ENCODE results near the gene PTPN12. TPM values are rescaled to one million over a fixed set of nuclear protein-coding genes. Genes with fewer than 3 reads are reported as not detected.

PTPN12 gene
- total RNA-seq, 1 experiment from 2014 or later: 82.1 TPM

DNA sequence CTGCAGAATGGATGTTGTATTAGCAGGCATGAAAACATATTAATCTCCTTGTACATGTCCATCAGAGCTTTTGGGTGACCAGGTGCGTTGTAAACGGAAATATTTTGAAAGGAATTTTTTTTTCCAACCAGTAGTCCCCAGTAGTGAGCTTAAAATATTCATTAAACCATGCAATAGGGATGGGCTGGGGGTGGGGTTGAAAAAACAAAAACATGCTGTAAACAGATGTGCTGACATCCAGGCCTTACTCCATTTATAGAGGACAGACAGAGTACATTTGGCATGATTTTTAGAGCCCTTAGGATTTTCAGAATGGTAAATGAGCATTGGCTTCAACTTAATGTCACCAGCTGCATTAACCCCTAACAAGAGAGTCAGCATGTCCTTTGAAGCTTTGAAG is 50.2 kb downstream of the PTPN12 start:
- no peak overlapping the region for H3K4me3 ChIP-seq (ENCODE audit: low read depth in 2 of 2, low read length in 2 of 2)
- BruUV-seq (replicated peaks): no TSS peak

DNA sequence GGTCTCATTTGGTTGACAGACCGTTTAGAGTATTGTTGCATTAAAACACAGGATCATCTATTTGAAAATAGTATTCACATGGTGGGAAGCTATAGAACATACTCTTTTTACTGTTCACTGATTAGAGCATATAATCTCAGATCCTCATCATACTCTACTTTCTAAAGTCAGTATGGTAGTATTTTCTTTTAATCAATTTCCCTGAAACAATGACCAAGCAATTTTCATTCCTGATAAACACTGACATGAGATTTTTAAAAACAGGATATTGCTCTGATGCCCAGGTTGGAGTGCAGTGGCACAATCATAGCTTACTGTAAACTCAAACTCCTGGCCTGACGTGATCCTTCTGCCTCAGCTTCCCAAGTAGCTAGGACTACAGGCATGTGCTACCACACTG is 63.9 kb downstream of the PTPN12 start:
- in situ Hi-C loops (cut with HindIII; ENCODE audit: low pct_unique_long_range_greater_than_20kb, low sequenced_read_pairs) (no loop called here), intact Hi-C loops (cut with micrococcal nuclease; ENCODE audit: unreplicated experiment) (no loop called here)
- no peak overlapping the region for H3K27ac ChIP-seq (ENCODE audit: low read length)

More for the DNA sequence above, 50.2 kb downstream of the PTPN12 start:
- in situ Hi-C loops (cut with HindIII; ENCODE audit: low pct_unique_long_range_greater_than_20kb, low sequenced_read_pairs): no loop called here
- TF ChIP-seq, protein P1, sequence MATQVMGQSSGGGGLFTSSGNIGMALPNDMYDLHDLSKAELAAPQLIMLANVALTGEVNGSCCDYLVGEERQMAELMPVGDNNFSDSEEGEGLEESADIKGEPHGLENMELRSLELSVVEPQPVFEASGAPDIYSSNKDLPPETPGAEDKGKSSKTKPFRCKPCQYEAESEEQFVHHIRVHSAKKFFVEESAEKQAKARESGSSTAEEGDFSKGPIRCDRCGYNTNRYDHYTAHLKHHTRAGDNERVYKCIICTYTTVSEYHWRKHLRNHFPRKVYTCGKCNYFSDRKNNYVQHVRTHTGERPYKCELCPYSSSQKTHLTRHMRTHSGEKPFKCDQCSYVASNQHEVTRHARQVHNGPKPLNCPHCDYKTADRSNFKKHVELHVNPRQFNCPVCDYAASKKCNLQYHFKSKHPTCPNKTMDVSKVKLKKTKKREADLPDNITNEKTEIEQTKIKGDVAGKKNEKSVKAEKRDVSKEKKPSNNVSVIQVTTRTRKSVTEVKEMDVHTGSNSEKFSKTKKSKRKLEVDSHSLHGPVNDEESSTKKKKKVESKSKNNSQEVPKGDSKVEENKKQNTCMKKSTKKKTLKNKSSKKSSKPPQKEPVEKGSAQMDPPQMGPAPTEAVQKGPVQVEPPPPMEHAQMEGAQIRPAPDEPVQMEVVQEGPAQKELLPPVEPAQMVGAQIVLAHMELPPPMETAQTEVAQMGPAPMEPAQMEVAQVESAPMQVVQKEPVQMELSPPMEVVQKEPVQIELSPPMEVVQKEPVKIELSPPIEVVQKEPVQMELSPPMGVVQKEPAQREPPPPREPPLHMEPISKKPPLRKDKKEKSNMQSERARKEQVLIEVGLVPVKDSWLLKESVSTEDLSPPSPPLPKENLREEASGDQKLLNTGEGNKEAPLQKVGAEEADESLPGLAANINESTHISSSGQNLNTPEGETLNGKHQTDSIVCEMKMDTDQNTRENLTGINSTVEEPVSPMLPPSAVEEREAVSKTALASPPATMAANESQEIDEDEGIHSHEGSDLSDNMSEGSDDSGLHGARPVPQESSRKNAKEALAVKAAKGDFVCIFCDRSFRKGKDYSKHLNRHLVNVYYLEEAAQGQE (IDR thresholded peaks at IDR 0.05; ENCODE audit: insufficient read depth in 1 of 2, low read depth in 2 of 2, low read length in 1 of 2): no peak
- TF ChIP-seq TCF7L2 (IDR thresholded peaks at IDR 0.05; ENCODE audit: low read depth, low read length) (no peak), POLR2AphosphoS5 (IDR thresholded peaks at IDR 0.05; ENCODE audit: low read depth, low read length) (no peak), SIN3A (IDR thresholded peaks at IDR 0.05; ENCODE audit: borderline replicate concordance, insufficient read depth, low read depth, low read length) (no peak)
- TF ChIP-seq, protein P2, sequence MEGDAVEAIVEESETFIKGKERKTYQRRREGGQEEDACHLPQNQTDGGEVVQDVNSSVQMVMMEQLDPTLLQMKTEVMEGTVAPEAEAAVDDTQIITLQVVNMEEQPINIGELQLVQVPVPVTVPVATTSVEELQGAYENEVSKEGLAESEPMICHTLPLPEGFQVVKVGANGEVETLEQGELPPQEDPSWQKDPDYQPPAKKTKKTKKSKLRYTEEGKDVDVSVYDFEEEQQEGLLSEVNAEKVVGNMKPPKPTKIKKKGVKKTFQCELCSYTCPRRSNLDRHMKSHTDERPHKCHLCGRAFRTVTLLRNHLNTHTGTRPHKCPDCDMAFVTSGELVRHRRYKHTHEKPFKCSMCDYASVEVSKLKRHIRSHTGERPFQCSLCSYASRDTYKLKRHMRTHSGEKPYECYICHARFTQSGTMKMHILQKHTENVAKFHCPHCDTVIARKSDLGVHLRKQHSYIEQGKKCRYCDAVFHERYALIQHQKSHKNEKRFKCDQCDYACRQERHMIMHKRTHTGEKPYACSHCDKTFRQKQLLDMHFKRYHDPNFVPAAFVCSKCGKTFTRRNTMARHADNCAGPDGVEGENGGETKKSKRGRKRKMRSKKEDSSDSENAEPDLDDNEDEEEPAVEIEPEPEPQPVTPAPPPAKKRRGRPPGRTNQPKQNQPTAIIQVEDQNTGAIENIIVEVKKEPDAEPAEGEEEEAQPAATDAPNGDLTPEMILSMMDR (IDR thresholded peaks at IDR 0.05): no peak
- CTCF ChIA-PET: no interaction called here
- no peak overlapping the region for H3K27ac ChIP-seq (ENCODE audit: low read length)
- intact Hi-C loops (cut with micrococcal nuclease; ENCODE audit: unreplicated experiment): no loop called here
- H3K36me3 ChIP-seq (ENCODE audit: control insufficient read depth, insufficient read depth, low read length): peaks cover 47% of the 10 kb centered on the region
- H3K9me3 ChIP-seq (ENCODE audit: control insufficient read depth, insufficient read depth, low read depth, low read length): no peaks in the 10 kb centered on the region
- no peaks in the 10 kb centered on the region for H3K27me3 ChIP-seq (ENCODE audit: control insufficient read depth, insufficient read depth, low read length)
- DNase-seq (ENCODE audit: low read depth, low spot score) (no peak), ATAC-seq (no peak)
- no peaks in the 10 kb centered on the region for H3K4me1 ChIP-seq (ENCODE audit: control insufficient read depth, insufficient read depth, low read length)
- POLR2A ChIA-PET: no interaction called here

More for the DNA sequence above, 63.9 kb downstream of the PTPN12 start:
- ATAC-seq: no peak
- Histone ChIP-seq H3K36me3 (ENCODE audit: control insufficient read depth, insufficient read depth, low read length) (peaks cover 45% of the 10 kb centered on the region), H3K27me3 (ENCODE audit: control insufficient read depth, insufficient read depth, low read length) (no peaks in the 10 kb centered on the region), H3K4me1 (ENCODE audit: control insufficient read depth, insufficient read depth, low read length) (no peaks in the 10 kb centered on the region), H3K9me3 (ENCODE audit: control insufficient read depth, insufficient read depth, low read depth, low read length) (no peaks in the 10 kb centered on the region), H3K4me3 (ENCODE audit: low read depth in 2 of 2, low read length in 2 of 2) (no peak overlapping the region)
- ChIA-PET POLR2A (interaction anchor here (0.6 kb wide), 1 partner anchor 25 kb away, joined by 3 read pairs; no protein-coding TSS in a partner anchor), CTCF (interaction anchor here (0.6 kb wide), 2 partner anchors 51 to 126 kb away, joined by 3 read pairs; no protein-coding TSS in a partner anchor)
- TF ChIP-seq, protein P1 (IDR thresholded peaks at IDR 0.05; ENCODE audit: insufficient read depth in 1 of 2, low read depth in 2 of 2, low read length in 1 of 2): no peak
- TF ChIP-seq TCF7L2 (IDR thresholded peaks at IDR 0.05; ENCODE audit: low read depth, low read length) (no peak), POLR2AphosphoS5 (IDR thresholded peaks at IDR 0.05; ENCODE audit: low read depth, low read length) (no peak), SIN3A (IDR thresholded peaks at IDR 0.05; ENCODE audit: borderline replicate concordance, insufficient read depth, low read depth, low read length) (no peak)
- TF ChIP-seq, protein P2 (IDR thresholded peaks at IDR 0.05): no peak
- no peak for DNase-seq (ENCODE audit: low read depth, low spot score)
- BruUV-seq (replicated peaks): no TSS peak

Measured in Panc1 (cell line).